Tibial nerve (tissue), 4 donors: Measurements from ENCODE around the gene POLR1F. TPM values are rescaled to one million over a fixed set of nuclear protein-coding genes. Genes with fewer than 3 reads are reported as not detected.
A peak's percentile ranks its signal among the peaks of the same experiment; 100 is the strongest.

ENCODE experiments used
- DNase-seq, 2 donors: peaks; one replicate each; pipeline ENCODE4 v3.0.0-alpha.2; 2019; ENCODE audit warnings: low spot score in 2 of 2
- H3K27ac ChIP-seq, 4 donors: fragments of 200-600 bp; sonication (generic) in 3 of 4; one replicate each; pipeline ENCODE4 v1.5.1; 2017 to 2019; ENCODE audit warnings: mild to moderate bottlenecking in 1 of 4
- H3K27me3 ChIP-seq, 2 donors: fragments of 200-600 bp; sonication (generic) in 1 of 2; one replicate each; pipeline versions ENCODE4 v1.5.1 to v1.6.0; 2017 to 2019
- H3K36me3 ChIP-seq, 3 donors: fragments of 200-600 bp; sonication (generic); one replicate each; pipeline ENCODE4 v1.5.1; 2018 to 2019
- H3K4me1 ChIP-seq, 4 donors: fragments of 200-600 bp; sonication (generic) in 3 of 4; one replicate each; pipeline ENCODE4 v1.5.1; 2017 to 2019
- H3K4me3 ChIP-seq, 4 donors: fragments of 200-600 bp; sonication (generic) in 3 of 4; one replicate each; pipeline ENCODE4 v1.5.1; 2017 to 2019; ENCODE audit warnings: mild to moderate bottlenecking in 1 of 4, moderate library complexity in 1 of 4
- H3K9me3 ChIP-seq, 4 donors: fragments of 200-600 bp; sonication (generic) in 3 of 4; one replicate each; pipeline ENCODE4 v1.5.1; 2017 to 2019
- CTCF ChIP-seq, 5 experiments: fragments of 200-600 bp in 3 of 5; fragments of 450-650 bp in 2 of 5; sonication (generic) in 3 of 5; IDR thresholded peaks; one replicate each; pipeline ENCODE4 v1.5.1; 2016 to 2019; ENCODE audit warnings: antibody characterized with exemption in 5 of 5, mild to moderate bottlenecking in 3 of 5, moderate library complexity in 2 of 5
- EP300 ChIP-seq, 2 donors: sonication (generic); formaldehyde crosslinking; IDR thresholded peaks; one replicate each; pipeline ENCODE4 v1.6.1; 2017; ENCODE audit warnings: antibody characterized with exemption in 2 of 2, mild to moderate bottlenecking in 1 of 2
- POLR2A ChIP-seq, 2 donors: fragments of 450-650 bp; IDR thresholded peaks; one replicate each; pipeline ENCODE4 v1.6.1; 2017; ENCODE audit warnings: antibody characterized with exemption in 2 of 2, mild to moderate bottlenecking in 2 of 2, moderate library complexity in 2 of 2
- WGBS, 2 donors: methylation state at CpG; one replicate each; pipeline ENCODE4 v1.1.5; 2018; 5-methylcytosine and 5-hydroxymethylcytosine counted together
- total RNA-seq, 4 donors: library from RNA; depleted of rRNA; stranded (reverse); fragments of >200 nt; gene quantifications; one replicate each; pipeline ENCODE4 v1.1.0, GENCODE V29; 2016

The POLR1F gene
- total RNA-seq, 4 donors from 2014 or later: 10.6 to 30.3 (median 12.8) TPM

GRCh38 chr7:19747740-19748339, 39.0 kb upstream of the POLR1F start:
- peak; percentile 42 to 60 (median 51) for TF ChIP-seq CTCF (IDR thresholded peaks at IDR 0.05)
- no peak for TF ChIP-seq POLR2A (IDR thresholded peaks at IDR 0.05)
- TF ChIP-seq EP300 (IDR thresholded peaks at IDR 0.05): no peak
- H3K9me3 ChIP-seq: no peaks in the 10 kb centered on the region
- no peaks in the 10 kb centered on the region for H3K36me3 ChIP-seq
- 34% methylated on average over 4 of the region's 4 CpGs for WGBS, 2 donors
- no peak overlapping the region for H3K4me3 ChIP-seq
- H3K27ac ChIP-seq: no peak overlapping the region
- H3K27me3 ChIP-seq: no peaks in the 10 kb centered on the region
- no peaks in the 10 kb centered on the region for H3K4me1 ChIP-seq
- DNase-seq: no peak

GRCh38 chr7:19744075-19744474, 35.2 kb upstream of the POLR1F start:
- no peak for DNase-seq
- H3K4me1 ChIP-seq: no peaks in the 10 kb centered on the region
- WGBS, 2 donors: 21 to 32% methylated on average over 1 of the region's 1 CpG
- H3K27me3 ChIP-seq: no peaks in the 10 kb centered on the region
- TF ChIP-seq EP300 (IDR thresholded peaks at IDR 0.05) (no peak), CTCF (IDR thresholded peaks at IDR 0.05) (no peak), POLR2A (IDR thresholded peaks at IDR 0.05) (no peak)
- no peak overlapping the region for H3K27ac ChIP-seq
- no peaks in the 10 kb centered on the region for H3K9me3 ChIP-seq
- H3K4me3 ChIP-seq: no peak overlapping the region
- no peaks in the 10 kb centered on the region for H3K36me3 ChIP-seq

- no peaks in the 10 kb centered on the region for H3K36me3 ChIP-seq
- H3K4me3 ChIP-seq: no peak overlapping the region
- no peak for TF ChIP-seq EP300 (IDR thresholded peaks at IDR 0.05)
- TF ChIP-seq CTCF (IDR thresholded peaks at IDR 0.05): no peak
- TF ChIP-seq POLR2A (IDR thresholded peaks at IDR 0.05): no peak
- H3K4me1 ChIP-seq: no peaks in the 10 kb centered on the region
- peaks cover 0 to 3% of the 10 kb centered on the region in 2 donors for H3K27me3 ChIP-seq
- no peak overlapping the region for H3K27ac ChIP-seq
- H3K9me3 ChIP-seq: no peaks in the 10 kb centered on the region
- DNase-seq: no peak
- 66 to 76% methylated on average over 3 of the region's 3 CpGs for WGBS, 2 donors
These were observed 19.9 kb upstream of the POLR1F start for GRCh38 chr7:19728716-19729115.

GRCh38 chr7:19725770-19726169, 16.9 kb upstream of the POLR1F start:
- WGBS, 2 donors: 87 to 89% methylated on average over 5 of the region's 5 CpGs
- Histone ChIP-seq H3K4me3 (no peak overlapping the region), H3K27ac (no peak overlapping the region), H3K4me1 (no peaks in the 10 kb centered on the region), H3K9me3 (no peaks in the 10 kb centered on the region), H3K36me3 (no peaks in the 10 kb centered on the region), H3K27me3 (peaks cover 0 to 3% of the 10 kb centered on the region in 2 donors)
- no peak for DNase-seq
- no peak for TF ChIP-seq EP300 (IDR thresholded peaks at IDR 0.05)

GRCh38 chr7:19715499-19715898, 6.7 kb upstream of the POLR1F start:
- Histone ChIP-seq H3K4me1 (no peaks in the 10 kb centered on the region), H3K4me3 (no peak overlapping the region), H3K36me3 (no peaks in the 10 kb centered on the region), H3K27ac (no peak overlapping the region), H3K9me3 (no peaks in the 10 kb centered on the region), H3K27me3 (no peaks in the 10 kb centered on the region)
- 63 to 66% methylated on average over 1 of the region's 1 CpG for WGBS, 2 donors
- DNase-seq: no peak
- TF ChIP-seq EP300 (IDR thresholded peaks at IDR 0.05): no peak
- no peak for TF ChIP-seq CTCF (IDR thresholded peaks at IDR 0.05)
- TF ChIP-seq POLR2A (IDR thresholded peaks at IDR 0.05): no peak

GRCh38 chr7:19713676-19714075, 4.8 kb upstream of the POLR1F start:
- no peaks in the 10 kb centered on the region for H3K9me3 ChIP-seq
- peak in 1 of 2 donors; percentile 61 for DNase-seq
- peaks cover 0 to 8% (median 4%) of the 10 kb centered on the region in 4 donors for H3K4me1 ChIP-seq
- 48% methylated on average over 1 of the region's 1 CpG for WGBS, 2 donors
- no peak overlapping the region for H3K4me3 ChIP-seq
- no peaks in the 10 kb centered on the region for H3K36me3 ChIP-seq
- H3K27ac ChIP-seq: no peak overlapping the region
- no peak for TF ChIP-seq POLR2A (IDR thresholded peaks at IDR 0.05)
- TF ChIP-seq CTCF (IDR thresholded peaks at IDR 0.05): peak; percentile 38 to 67 (median 62)
- no peak for TF ChIP-seq EP300 (IDR thresholded peaks at IDR 0.05)
- no peaks in the 10 kb centered on the region for H3K27me3 ChIP-seq
